B cell (primary cell): ENCODE data around the gene CSMD2. TPM values are rescaled to one million over a fixed set of nuclear protein-coding genes. Genes with fewer than 3 reads are reported as not detected.

Experiments used
- ATAC-seq: fragments of 200-7000 bp; cut with Tn5 transposase; one replicate; pipeline ENCODE4 v1.10.0; 2021; ENCODE audit warnings: low read depth, mild to moderate bottlenecking, moderate number of reproducible peaks, moderate library complexity
- CTCF ChIA-PET: fragments of 350-600 bp; sonication (Branson Sonifier 250); formaldehyde crosslinking; loops from one replicate; lab custom pipeline; 2021; ENCODE audit warnings: antibody characterized with exemption, inconsistent platforms; lab: Charles Lee
- POLR2A ChIA-PET: fragments of 350-600 bp; sonication (Branson Sonifier 250); formaldehyde crosslinking; loops from one replicate; lab custom pipeline; 2021; ENCODE audit warnings: antibody characterized with exemption; lab: Charles Lee
- DNase-seq: peaks from one replicate; pipeline ENCODE4 v3.0.0; 2013
- H2AFZ ChIP-seq: 2 replicates; pipeline ENCODE4 v1.6.1; 2012; ENCODE audit warnings: mild to moderate bottlenecking, low read depth, low read length; ENCODE audit not compliant: insufficient read depth, poor library complexity, severe bottlenecking
- H3K27ac ChIP-seq, 2 donors: 1 replicate in 1 of 2; 2 replicates in 1 of 2; pipeline ENCODE4 v1.5.1; 2012 to 2013; ENCODE audit warnings: low read length in 2 of 2, mild to moderate bottlenecking in 2 of 2, moderate library complexity in 1 of 2
- H3K27me3 ChIP-seq, 4 experiments: fragments of 200-600 bp in 1 of 4; sonication (generic) in 1 of 4; replicated peaks in 1 of 4; 1 replicate in 2 of 4; 2 replicates in 2 of 4; pipeline versions ENCODE4 v1.6.1 to v1.7.0; 2013 to 2016; ENCODE audit warnings: low read length in 3 of 4, mild to moderate bottlenecking in 2 of 4, mixed read lengths in 1 of 4, moderate library complexity in 1 of 4; ENCODE audit not compliant: insufficient read depth in 4 of 4, control insufficient read depth in 3 of 4; ENCODE audit errors: control extremely low read depth in 1 of 4
- H3K36me3 ChIP-seq, 2 experiments: replicated peaks in 1 of 2; 1 replicate in 1 of 2; 2 replicates in 1 of 2; pipeline versions ENCODE4 v1.6.1 to v1.7.1; 2013; ENCODE audit warnings: low read length in 1 of 2; ENCODE audit not compliant: insufficient read depth in 2 of 2, control insufficient read depth in 1 of 2; ENCODE audit errors: control extremely low read depth in 1 of 2, extremely low read depth in 1 of 2
- H3K4me1 ChIP-seq, 2 donors: fragments of 200-600 bp in 1 of 2; sonication (generic) in 1 of 2; 1 replicate in 1 of 2; 2 replicates in 1 of 2; pipeline versions ENCODE4 v1.5.1 to v1.6.1; 2013 to 2017; ENCODE audit warnings: low read length in 2 of 2; ENCODE audit not compliant: control insufficient read depth in 2 of 2, insufficient read depth in 2 of 2
- H3K4me2 ChIP-seq: replicated peaks from 2 replicates; pipeline ENCODE3; 2012; ENCODE audit warnings: mild to moderate bottlenecking, low read depth, low read length; ENCODE audit not compliant: poor library complexity, severe bottlenecking
- H3K4me3 ChIP-seq, 5 experiments: fragments of 200-600 bp in 1 of 5; sonication (generic) in 1 of 5; 1 replicate in 3 of 5; 2 replicates in 2 of 5; pipeline versions ENCODE4 v1.5.1 to v1.7.0; 2011 to 2016; ENCODE audit warnings: low read length in 4 of 5, mild to moderate bottlenecking in 4 of 5, low read depth in 2 of 5, control low read depth in 1 of 5, moderate library complexity in 1 of 5; ENCODE audit not compliant: insufficient read depth in 1 of 5; ENCODE audit errors: control extremely low read depth in 1 of 5, extremely low read depth in 1 of 5
- H3K79me2 ChIP-seq: fragments of 200-600 bp; sonication (generic); one replicate; pipeline ENCODE4 v1.6.0; 2016; ENCODE audit warnings: low read length; ENCODE audit not compliant: control insufficient read depth, insufficient read depth
- H3K9ac ChIP-seq: fragments of 200-600 bp; sonication (generic); 2 replicates; pipeline ENCODE4 v1.6.1; 2017; ENCODE audit warnings: mild to moderate bottlenecking, low read length, moderate library complexity
- H3K9me3 ChIP-seq, 3 donors: one replicate each; pipeline versions ENCODE4 v1.6.1 to v1.7.1; 2013; ENCODE audit warnings: low read length in 2 of 3; ENCODE audit not compliant: control insufficient read depth in 2 of 3, insufficient read depth in 1 of 3; ENCODE audit errors: control extremely low read depth in 1 of 3
- H4K20me1 ChIP-seq: 2 replicates; pipeline ENCODE4 v1.6.0; 2012; ENCODE audit warnings: mild to moderate bottlenecking, low read length; ENCODE audit not compliant: insufficient read depth, control insufficient read depth, poor library complexity, severe bottlenecking
- H3K27ac Mint-ChIP-seq: one replicate; pipeline ENCODE4 v1.8.0; 2021; ENCODE audit warnings: mixed read lengths
- H3K27me3 Mint-ChIP-seq: one replicate; pipeline ENCODE4 v1.8.0; 2021; ENCODE audit warnings: mixed read lengths
- H3K4me1 Mint-ChIP-seq: one replicate; pipeline ENCODE4 v1.8.0; 2021; ENCODE audit warnings: mixed read lengths
- H3K4me3 Mint-ChIP-seq: one replicate; pipeline ENCODE4 v1.8.0; 2021; ENCODE audit warnings: mixed read lengths
- H3K9me3 Mint-ChIP-seq: one replicate; pipeline ENCODE4 v1.8.0; 2022; ENCODE audit warnings: mixed read lengths; ENCODE audit not compliant: insufficient read depth
- EZH2 ChIP-seq: IDR thresholded peaks from 2 replicates; pipeline ENCODE4 v1.6.1; 2012; ENCODE audit warnings: borderline replicate concordance, low read depth, mild to moderate bottlenecking, moderate library complexity, low read length; ENCODE audit not compliant: insufficient read depth, poor library complexity, severe bottlenecking
- WGBS: methylation state at CpG from one replicate; pipeline ENCODE4 v1.1.5; 2013; ENCODE audit warnings: missing lambda C conversion rate; ENCODE audit not compliant: insufficient coverage; 5-methylcytosine and 5-hydroxymethylcytosine counted together
- intact Hi-C: fragments of 100-400 bp; cut with micrococcal nuclease; formaldehyde crosslinking; loops from one replicate; pipeline ENCODE4 v1.10.0; 2022
- polyA plus RNA-seq: library from polyadenylated mRNA; depleted of rRNA; stranded (reverse); fragments of >200 nt; gene quantifications from 2 replicates; pipeline ENCODE4 v1.2.3, GENCODE V29; 2012
- total RNA-seq, 2 donors: library from RNA; stranded (reverse); fragments of 120-200 nt in 1 of 2; gene quantifications; 1 replicate in 1 of 2; 2 replicates in 1 of 2; pipeline versions ENCODE4 v1.2.3 to v1.2.4, GENCODE V29; 2013 to 2022
- TF ChIP-seq, protein P1 (sequence below): fragments of 200-600 bp; IDR thresholded peaks from one replicate; pipeline ENCODE4 v1.8.0; 2022; ENCODE audit warnings: antibody characterized with exemption, mild to moderate bottlenecking

Gene CSMD2
- total and polyA plus RNA-seq, 2 donors (not counting 1 experiment from before 2014, with no cell fraction given): not detected

DNA sequence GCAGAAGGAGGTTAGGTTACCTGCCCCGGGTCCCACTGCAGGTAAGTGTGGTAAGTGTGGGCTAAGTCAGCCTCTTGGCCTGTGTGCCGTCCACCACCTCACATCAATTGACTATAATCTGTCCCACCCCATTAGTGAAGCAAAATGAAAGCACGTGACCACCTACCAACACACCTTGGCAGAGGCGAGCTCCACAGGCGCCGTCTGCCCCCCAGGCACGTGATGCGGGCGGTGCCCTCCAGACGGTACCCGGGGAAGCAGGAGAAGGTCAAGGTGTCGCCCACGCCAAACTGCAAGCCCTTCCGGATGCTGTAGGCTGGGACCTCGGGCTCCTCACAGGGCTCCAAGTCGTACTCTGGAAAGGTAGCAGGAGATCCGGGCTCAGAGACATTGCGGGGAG lies 450.6 kb downstream of the CSMD2 start:
- Histone ChIP-seq H3K4me2 (no peak overlapping the region), H3K9ac (no peak overlapping the region), H3K9me3 (no peaks in the 10 kb centered on the region), H3K79me2 (no peaks in the 10 kb centered on the region), H3K27me3 (peaks cover 0 to 6% (median 0%) of the 10 kb centered on the region in 4 experiments), H4K20me1 (no peaks in the 10 kb centered on the region), H3K4me1 (no peaks in the 10 kb centered on the region), H3K4me3 (no peak overlapping the region), H3K27ac (no peak overlapping the region), H2AFZ (no peak overlapping the region), H3K36me3 (no peaks in the 10 kb centered on the region)
- ATAC-seq: no peak
- 92% methylated on average over 16 of the region's 18 CpGs for WGBS
- Mint-ChIP-seq H3K9me3 (no peaks in the 10 kb centered on the region), H3K27ac (no peak overlapping the region), H3K4me1 (no peaks in the 10 kb centered on the region), H3K4me3 (no peak overlapping the region), H3K27me3 (peaks cover 11% of the 10 kb centered on the region)
- intact Hi-C loops: no loop called here
- ChIA-PET POLR2A (no interaction called here), CTCF (no interaction called here)
- TF ChIP-seq EZH2: no peak
- TF ChIP-seq, protein P1, sequence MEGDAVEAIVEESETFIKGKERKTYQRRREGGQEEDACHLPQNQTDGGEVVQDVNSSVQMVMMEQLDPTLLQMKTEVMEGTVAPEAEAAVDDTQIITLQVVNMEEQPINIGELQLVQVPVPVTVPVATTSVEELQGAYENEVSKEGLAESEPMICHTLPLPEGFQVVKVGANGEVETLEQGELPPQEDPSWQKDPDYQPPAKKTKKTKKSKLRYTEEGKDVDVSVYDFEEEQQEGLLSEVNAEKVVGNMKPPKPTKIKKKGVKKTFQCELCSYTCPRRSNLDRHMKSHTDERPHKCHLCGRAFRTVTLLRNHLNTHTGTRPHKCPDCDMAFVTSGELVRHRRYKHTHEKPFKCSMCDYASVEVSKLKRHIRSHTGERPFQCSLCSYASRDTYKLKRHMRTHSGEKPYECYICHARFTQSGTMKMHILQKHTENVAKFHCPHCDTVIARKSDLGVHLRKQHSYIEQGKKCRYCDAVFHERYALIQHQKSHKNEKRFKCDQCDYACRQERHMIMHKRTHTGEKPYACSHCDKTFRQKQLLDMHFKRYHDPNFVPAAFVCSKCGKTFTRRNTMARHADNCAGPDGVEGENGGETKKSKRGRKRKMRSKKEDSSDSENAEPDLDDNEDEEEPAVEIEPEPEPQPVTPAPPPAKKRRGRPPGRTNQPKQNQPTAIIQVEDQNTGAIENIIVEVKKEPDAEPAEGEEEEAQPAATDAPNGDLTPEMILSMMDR: no peak
- DNase-seq: no peak

DNA sequence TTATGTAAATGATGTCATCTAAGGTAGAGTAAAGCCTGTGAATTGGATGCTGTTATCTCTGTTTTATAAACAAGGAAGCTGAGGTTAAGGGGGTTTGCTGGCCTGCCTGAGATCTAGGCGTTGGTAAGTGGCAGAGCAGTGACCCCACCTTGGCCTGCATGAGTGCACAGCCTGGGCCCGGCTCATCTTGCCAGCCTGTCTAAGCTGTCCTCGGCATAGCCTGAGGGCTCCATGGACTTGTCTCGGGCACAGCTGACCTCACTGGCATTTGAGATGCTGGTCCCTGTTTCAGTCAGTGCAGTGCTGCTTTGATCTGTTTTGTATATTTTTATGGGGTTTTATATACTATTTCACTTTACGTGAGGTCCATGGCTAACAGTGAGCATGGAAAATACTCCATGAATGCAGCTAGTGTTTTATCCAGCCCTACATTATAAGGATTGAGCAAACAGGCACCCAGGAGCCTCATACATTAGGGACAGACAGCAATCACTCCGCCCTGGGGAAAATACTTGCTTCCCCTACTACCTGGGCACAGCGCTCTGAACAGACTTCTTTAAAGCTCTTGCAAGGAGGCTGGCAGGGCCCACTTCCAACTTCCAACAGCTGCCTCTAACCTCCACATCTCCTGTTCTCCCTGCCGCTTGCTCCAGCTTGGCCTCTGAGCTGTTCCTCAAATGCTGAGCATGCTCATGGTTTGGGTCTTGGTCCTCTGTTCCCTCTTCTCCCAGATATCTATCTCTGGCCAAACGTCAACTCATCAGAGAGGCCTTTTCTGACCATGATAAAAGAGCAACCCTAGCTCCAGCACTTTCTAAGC lies 451.8 kb downstream of the CSMD2 start:
- Histone ChIP-seq H3K4me2 (no peak overlapping the region), H4K20me1 (no peaks in the 10 kb centered on the region), H3K9me3 (no peaks in the 10 kb centered on the region), H3K9ac (no peak overlapping the region), H3K36me3 (no peaks in the 10 kb centered on the region), H3K4me3 (no peak overlapping the region), H3K79me2 (no peaks in the 10 kb centered on the region), H3K27ac (no peak overlapping the region), H3K27me3 (peaks cover 0 to 6% (median 0%) of the 10 kb centered on the region in 4 experiments), H2AFZ (no peak overlapping the region), H3K4me1 (no peaks in the 10 kb centered on the region)
- no peak for TF ChIP-seq EZH2
- TF ChIP-seq, protein P1: no peak
- no peak overlapping the region for H3K27ac Mint-ChIP-seq
- peaks cover 18% of the 10 kb centered on the region for H3K27me3 Mint-ChIP-seq
- CTCF ChIA-PET: no interaction called here
- 74% methylated on average over 7 of the region's 9 CpGs for WGBS
- ATAC-seq: no peak
- intact Hi-C loops: no loop called here
- no peak for DNase-seq
- H3K4me1 Mint-ChIP-seq: no peaks in the 10 kb centered on the region
- no peak overlapping the region for H3K4me3 Mint-ChIP-seq
- no peaks in the 10 kb centered on the region for H3K9me3 Mint-ChIP-seq
- POLR2A ChIA-PET: no interaction called here
